B cell (primary cell): ENCODE measurements around the gene HOXB9. TPM values are rescaled to one million over a fixed set of nuclear protein-coding genes. Genes with fewer than 3 reads are reported as not detected.

Experiments used
- ATAC-seq: fragments of 200-7000 bp; cut with Tn5 transposase; one replicate; pipeline ENCODE4 v1.10.0; 2021; ENCODE audit warnings: low read depth, mild to moderate bottlenecking, moderate number of reproducible peaks, moderate library complexity
- CTCF ChIA-PET: fragments of 350-600 bp; sonication (Branson Sonifier 250); formaldehyde crosslinking; loops from one replicate; lab custom pipeline; 2021; ENCODE audit warnings: antibody characterized with exemption, inconsistent platforms; lab: Charles Lee
- POLR2A ChIA-PET: fragments of 350-600 bp; sonication (Branson Sonifier 250); formaldehyde crosslinking; loops from one replicate; lab custom pipeline; 2021; ENCODE audit warnings: antibody characterized with exemption; lab: Charles Lee
- DNase-seq: peaks from one replicate; pipeline ENCODE4 v3.0.0; 2013
- H2AFZ ChIP-seq: 2 replicates; pipeline ENCODE4 v1.6.1; 2012; ENCODE audit warnings: mild to moderate bottlenecking, low read depth, low read length; ENCODE audit not compliant: insufficient read depth, poor library complexity, severe bottlenecking
- H3K27ac ChIP-seq, 2 donors: 1 replicate in 1 of 2; 2 replicates in 1 of 2; pipeline ENCODE4 v1.5.1; 2012 to 2013; ENCODE audit warnings: low read length in 2 of 2, mild to moderate bottlenecking in 2 of 2, moderate library complexity in 1 of 2
- H3K27me3 ChIP-seq, 4 experiments: fragments of 200-600 bp in 1 of 4; sonication (generic) in 1 of 4; replicated peaks in 1 of 4; 1 replicate in 2 of 4; 2 replicates in 2 of 4; pipeline versions ENCODE4 v1.6.1 to v1.7.0; 2013 to 2016; ENCODE audit warnings: low read length in 3 of 4, mild to moderate bottlenecking in 2 of 4, mixed read lengths in 1 of 4, moderate library complexity in 1 of 4; ENCODE audit not compliant: insufficient read depth in 4 of 4, control insufficient read depth in 3 of 4; ENCODE audit errors: control extremely low read depth in 1 of 4
- H3K36me3 ChIP-seq, 2 experiments: replicated peaks in 1 of 2; 1 replicate in 1 of 2; 2 replicates in 1 of 2; pipeline versions ENCODE4 v1.6.1 to v1.7.1; 2013; ENCODE audit warnings: low read length in 1 of 2; ENCODE audit not compliant: insufficient read depth in 2 of 2, control insufficient read depth in 1 of 2; ENCODE audit errors: control extremely low read depth in 1 of 2, extremely low read depth in 1 of 2
- H3K4me1 ChIP-seq, 2 donors: fragments of 200-600 bp in 1 of 2; sonication (generic) in 1 of 2; 1 replicate in 1 of 2; 2 replicates in 1 of 2; pipeline versions ENCODE4 v1.5.1 to v1.6.1; 2013 to 2017; ENCODE audit warnings: low read length in 2 of 2; ENCODE audit not compliant: control insufficient read depth in 2 of 2, insufficient read depth in 2 of 2
- H3K4me2 ChIP-seq: replicated peaks from 2 replicates; pipeline ENCODE3; 2012; ENCODE audit warnings: mild to moderate bottlenecking, low read depth, low read length; ENCODE audit not compliant: poor library complexity, severe bottlenecking
- H3K4me3 ChIP-seq, 5 experiments: fragments of 200-600 bp in 1 of 5; sonication (generic) in 1 of 5; 1 replicate in 3 of 5; 2 replicates in 2 of 5; pipeline versions ENCODE4 v1.5.1 to v1.7.0; 2011 to 2016; ENCODE audit warnings: low read length in 4 of 5, mild to moderate bottlenecking in 4 of 5, low read depth in 2 of 5, control low read depth in 1 of 5, moderate library complexity in 1 of 5; ENCODE audit not compliant: insufficient read depth in 1 of 5; ENCODE audit errors: control extremely low read depth in 1 of 5, extremely low read depth in 1 of 5
- H3K79me2 ChIP-seq: fragments of 200-600 bp; sonication (generic); one replicate; pipeline ENCODE4 v1.6.0; 2016; ENCODE audit warnings: low read length; ENCODE audit not compliant: control insufficient read depth, insufficient read depth
- H3K9ac ChIP-seq: fragments of 200-600 bp; sonication (generic); 2 replicates; pipeline ENCODE4 v1.6.1; 2017; ENCODE audit warnings: mild to moderate bottlenecking, low read length, moderate library complexity
- H3K9me3 ChIP-seq, 3 donors: one replicate each; pipeline versions ENCODE4 v1.6.1 to v1.7.1; 2013; ENCODE audit warnings: low read length in 2 of 3; ENCODE audit not compliant: control insufficient read depth in 2 of 3, insufficient read depth in 1 of 3; ENCODE audit errors: control extremely low read depth in 1 of 3
- H4K20me1 ChIP-seq: 2 replicates; pipeline ENCODE4 v1.6.0; 2012; ENCODE audit warnings: mild to moderate bottlenecking, low read length; ENCODE audit not compliant: insufficient read depth, control insufficient read depth, poor library complexity, severe bottlenecking
- H3K27ac Mint-ChIP-seq: one replicate; pipeline ENCODE4 v1.8.0; 2021; ENCODE audit warnings: mixed read lengths
- H3K27me3 Mint-ChIP-seq: one replicate; pipeline ENCODE4 v1.8.0; 2021; ENCODE audit warnings: mixed read lengths
- H3K4me1 Mint-ChIP-seq: one replicate; pipeline ENCODE4 v1.8.0; 2021; ENCODE audit warnings: mixed read lengths
- H3K4me3 Mint-ChIP-seq: one replicate; pipeline ENCODE4 v1.8.0; 2021; ENCODE audit warnings: mixed read lengths
- H3K9me3 Mint-ChIP-seq: one replicate; pipeline ENCODE4 v1.8.0; 2022; ENCODE audit warnings: mixed read lengths; ENCODE audit not compliant: insufficient read depth
- EZH2 ChIP-seq: IDR thresholded peaks from 2 replicates; pipeline ENCODE4 v1.6.1; 2012; ENCODE audit warnings: borderline replicate concordance, low read depth, mild to moderate bottlenecking, moderate library complexity, low read length; ENCODE audit not compliant: insufficient read depth, poor library complexity, severe bottlenecking
- WGBS: methylation state at CpG from one replicate; pipeline ENCODE4 v1.1.5; 2013; ENCODE audit warnings: missing lambda C conversion rate; ENCODE audit not compliant: insufficient coverage; 5-methylcytosine and 5-hydroxymethylcytosine counted together
- intact Hi-C: fragments of 100-400 bp; cut with micrococcal nuclease; formaldehyde crosslinking; loops from one replicate; pipeline ENCODE4 v1.10.0; 2022
- polyA plus RNA-seq: library from polyadenylated mRNA; depleted of rRNA; stranded (reverse); fragments of >200 nt; gene quantifications from 2 replicates; pipeline ENCODE4 v1.2.3, GENCODE V29; 2012
- total RNA-seq, 2 donors: library from RNA; stranded (reverse); fragments of 120-200 nt in 1 of 2; gene quantifications; 1 replicate in 1 of 2; 2 replicates in 1 of 2; pipeline versions ENCODE4 v1.2.3 to v1.2.4, GENCODE V29; 2013 to 2022
- TF ChIP-seq, protein P1 (sequence below): fragments of 200-600 bp; IDR thresholded peaks from one replicate; pipeline ENCODE4 v1.8.0; 2022; ENCODE audit warnings: antibody characterized with exemption, mild to moderate bottlenecking

Gene HOXB9
- total and polyA plus RNA-seq, 2 donors (not counting 1 experiment from before 2014, with no cell fraction given): 0.07 TPM; not detected in 1

DNA sequence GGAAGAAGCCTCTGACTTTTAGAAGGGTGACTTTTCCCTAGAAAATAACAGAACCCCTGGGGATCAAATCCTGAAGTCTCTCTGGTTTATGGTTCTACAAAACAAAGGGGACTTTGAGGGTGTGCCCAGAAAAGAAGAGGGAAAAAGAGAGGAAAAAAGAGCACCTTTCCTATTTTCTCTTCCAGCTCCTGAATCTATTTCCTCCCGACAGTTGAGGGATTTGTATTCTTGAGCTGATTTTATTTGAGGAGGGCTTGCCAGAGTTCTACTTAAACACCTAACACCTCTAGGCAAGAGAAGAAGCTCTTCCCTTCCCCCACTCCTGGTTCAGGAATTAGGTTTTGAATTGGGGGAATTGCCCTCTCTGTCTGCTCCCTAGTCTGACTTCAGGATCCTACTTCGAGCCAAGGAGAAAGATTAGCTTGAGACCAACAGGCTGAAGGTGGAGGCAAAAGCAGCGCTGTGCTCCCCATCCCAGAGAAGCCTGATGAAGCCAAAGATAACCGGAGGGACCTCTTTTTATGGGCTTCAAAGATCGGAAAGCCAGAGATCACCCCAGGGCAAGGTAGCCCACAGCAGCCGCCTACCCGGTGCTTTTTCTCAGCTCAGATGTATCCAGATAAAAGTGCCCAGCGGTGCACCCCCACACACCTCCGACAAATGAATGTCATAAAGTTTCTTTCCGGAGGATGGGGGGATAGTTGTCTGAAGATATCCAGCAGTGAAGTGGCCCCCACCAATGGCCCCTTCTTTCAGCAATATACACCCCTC lies 36.9 kb downstream of the HOXB9 start:
- no peak for TF ChIP-seq EZH2
- TF ChIP-seq, protein P1, sequence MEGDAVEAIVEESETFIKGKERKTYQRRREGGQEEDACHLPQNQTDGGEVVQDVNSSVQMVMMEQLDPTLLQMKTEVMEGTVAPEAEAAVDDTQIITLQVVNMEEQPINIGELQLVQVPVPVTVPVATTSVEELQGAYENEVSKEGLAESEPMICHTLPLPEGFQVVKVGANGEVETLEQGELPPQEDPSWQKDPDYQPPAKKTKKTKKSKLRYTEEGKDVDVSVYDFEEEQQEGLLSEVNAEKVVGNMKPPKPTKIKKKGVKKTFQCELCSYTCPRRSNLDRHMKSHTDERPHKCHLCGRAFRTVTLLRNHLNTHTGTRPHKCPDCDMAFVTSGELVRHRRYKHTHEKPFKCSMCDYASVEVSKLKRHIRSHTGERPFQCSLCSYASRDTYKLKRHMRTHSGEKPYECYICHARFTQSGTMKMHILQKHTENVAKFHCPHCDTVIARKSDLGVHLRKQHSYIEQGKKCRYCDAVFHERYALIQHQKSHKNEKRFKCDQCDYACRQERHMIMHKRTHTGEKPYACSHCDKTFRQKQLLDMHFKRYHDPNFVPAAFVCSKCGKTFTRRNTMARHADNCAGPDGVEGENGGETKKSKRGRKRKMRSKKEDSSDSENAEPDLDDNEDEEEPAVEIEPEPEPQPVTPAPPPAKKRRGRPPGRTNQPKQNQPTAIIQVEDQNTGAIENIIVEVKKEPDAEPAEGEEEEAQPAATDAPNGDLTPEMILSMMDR: no peak

DNA sequence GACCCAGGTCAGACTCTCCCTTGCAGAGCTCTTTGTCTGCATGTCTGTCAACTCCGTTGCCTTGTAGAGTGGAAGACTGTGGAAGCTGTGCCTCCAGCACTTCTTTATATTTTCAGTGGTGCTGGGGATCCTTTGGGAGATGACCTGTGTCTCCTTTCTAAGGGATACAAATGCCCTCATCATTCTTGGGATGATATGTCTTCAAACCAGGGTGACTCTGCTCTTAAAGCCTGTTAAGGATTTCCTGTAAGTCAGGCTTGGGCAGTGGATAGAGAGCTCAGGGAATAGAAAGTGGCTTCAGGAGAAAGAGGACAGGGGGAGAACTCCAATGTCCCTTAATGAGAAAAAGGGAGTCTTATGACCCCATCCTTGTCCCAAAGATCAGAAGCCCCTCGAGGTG lies 37.6 kb downstream of the HOXB9 start:
- no peaks in the 10 kb centered on the region for H3K79me2 ChIP-seq
- H3K9me3 ChIP-seq: peaks cover 0 to 9% (median 0%) of the 10 kb centered on the region in 3 donors
- 60% methylated on average over 1 of the region's 2 CpGs for WGBS
- DNase-seq (peak; percentile 12), ATAC-seq (no peak)
- peaks cover 96% of the 10 kb centered on the region for H3K27me3 Mint-ChIP-seq
- no peak overlapping the region for H3K9ac ChIP-seq
- peaks cover 48 to 55% of the 10 kb centered on the region in 2 donors for H3K4me1 ChIP-seq
- no peaks in the 10 kb centered on the region for H3K36me3 ChIP-seq
- peaks cover 0 to 100% (median 87%) of the 10 kb centered on the region in 4 experiments for H3K27me3 ChIP-seq
- peaks cover 43% of the 10 kb centered on the region for H3K4me1 Mint-ChIP-seq
- H3K4me3 Mint-ChIP-seq: no peak overlapping the region
- H3K27ac ChIP-seq: no peak overlapping the region
- no peak overlapping the region for H3K4me2 ChIP-seq
- H3K9me3 Mint-ChIP-seq: no peaks in the 10 kb centered on the region
- CTCF ChIA-PET: interaction anchor here (0.9 to 3.2 kb wide), 9 partner anchors 9 to 328 kb away, joined by 3 to 13 read pairs (median 5); no protein-coding TSS in a partner anchor
- H4K20me1 ChIP-seq: peaks cover 4% of the 10 kb centered on the region
- no peak overlapping the region for H3K27ac Mint-ChIP-seq
- TF ChIP-seq, protein P1: no peak
- TF ChIP-seq EZH2: no peak
- H2AFZ ChIP-seq: no peak overlapping the region
- no peak overlapping the region for H3K4me3 ChIP-seq
- POLR2A ChIA-PET: no interaction called here
- intact Hi-C loops: no loop called here

More for the DNA sequence above, 36.9 kb downstream of the HOXB9 start:
- no peak for DNase-seq
- H3K4me3 ChIP-seq: peak overlapping the region in 1 of 5 experiments; percentile 17
- Mint-ChIP-seq H3K9me3 (no peaks in the 10 kb centered on the region), H3K27me3 (peaks cover 97% of the 10 kb centered on the region), H3K4me3 (peak overlapping the region; percentile 58), H3K4me1 (peaks cover 49% of the 10 kb centered on the region), H3K27ac (no peak overlapping the region)
- no peak for ATAC-seq
- peaks cover 0 to 9% (median 0%) of the 10 kb centered on the region in 3 donors for H3K9me3 ChIP-seq
- no peak overlapping the region for H3K27ac ChIP-seq
- H3K27me3 ChIP-seq: peaks cover 0 to 99% (median 83%) of the 10 kb centered on the region in 4 experiments
- intact Hi-C loops: no loop called here
- peaks cover 4% of the 10 kb centered on the region for H4K20me1 ChIP-seq
- peak overlapping the region; percentile 53 for H3K4me2 ChIP-seq
- no peaks in the 10 kb centered on the region for H3K36me3 ChIP-seq
- H3K9ac ChIP-seq: no peak overlapping the region
- H3K79me2 ChIP-seq: no peaks in the 10 kb centered on the region
- ChIA-PET CTCF (interaction anchor here (1.4 to 3.2 kb wide), 7 partner anchors 13 to 326 kb away, joined by 3 to 13 read pairs (median 6); no protein-coding TSS in a partner anchor), POLR2A (no interaction called here)
- 3% methylated on average over 4 of the region's 10 CpGs for WGBS
- H2AFZ ChIP-seq: no peak overlapping the region
- H3K4me1 ChIP-seq: peaks cover 55 to 59% of the 10 kb centered on the region in 2 donors
